IMR-90 (cell line): ENCODE data around the gene IRAG1.

Experiments used
- FOS ChIP-seq: fragments of 150-350 bp; IDR thresholded peaks from 2 replicates; pipeline ENCODE4 v1.6.1; 2016; ENCODE audit warnings: low read depth, low read length
- MXI1 ChIP-seq: IDR thresholded peaks from 2 replicates; pipeline ENCODE4 v1.6.1; 2012; ENCODE audit warnings: low read depth, mild to moderate bottlenecking, low read length, moderate library complexity, borderline replicate concordance
- RFX5 ChIP-seq: IDR thresholded peaks from 2 replicates; pipeline ENCODE4 v1.8.0; 2012; ENCODE audit warnings: low read depth, mild to moderate bottlenecking, low read length, moderate library complexity
- TF ChIP-seq, protein P1 (sequence below): conservative IDR thresholded peaks from 2 replicates; pipeline ENCODE4 v1.5.1; 2012; ENCODE audit warnings: mild to moderate bottlenecking, low read depth, low read length, improper control_type of control experiment

- TF ChIP-seq, protein P1, sequence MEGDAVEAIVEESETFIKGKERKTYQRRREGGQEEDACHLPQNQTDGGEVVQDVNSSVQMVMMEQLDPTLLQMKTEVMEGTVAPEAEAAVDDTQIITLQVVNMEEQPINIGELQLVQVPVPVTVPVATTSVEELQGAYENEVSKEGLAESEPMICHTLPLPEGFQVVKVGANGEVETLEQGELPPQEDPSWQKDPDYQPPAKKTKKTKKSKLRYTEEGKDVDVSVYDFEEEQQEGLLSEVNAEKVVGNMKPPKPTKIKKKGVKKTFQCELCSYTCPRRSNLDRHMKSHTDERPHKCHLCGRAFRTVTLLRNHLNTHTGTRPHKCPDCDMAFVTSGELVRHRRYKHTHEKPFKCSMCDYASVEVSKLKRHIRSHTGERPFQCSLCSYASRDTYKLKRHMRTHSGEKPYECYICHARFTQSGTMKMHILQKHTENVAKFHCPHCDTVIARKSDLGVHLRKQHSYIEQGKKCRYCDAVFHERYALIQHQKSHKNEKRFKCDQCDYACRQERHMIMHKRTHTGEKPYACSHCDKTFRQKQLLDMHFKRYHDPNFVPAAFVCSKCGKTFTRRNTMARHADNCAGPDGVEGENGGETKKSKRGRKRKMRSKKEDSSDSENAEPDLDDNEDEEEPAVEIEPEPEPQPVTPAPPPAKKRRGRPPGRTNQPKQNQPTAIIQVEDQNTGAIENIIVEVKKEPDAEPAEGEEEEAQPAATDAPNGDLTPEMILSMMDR: no peak
- TF ChIP-seq RFX5: no peak
- TF ChIP-seq FOS: no peak
- TF ChIP-seq MXI1: no peak
Observed at GRCh38 chr11:10664496-10664895, 29.1 kb downstream of the IRAG1 start.
